ENCODE measurements around the gene STOML2. TPM values are rescaled to one million over a fixed set of nuclear protein-coding genes. Genes with fewer than 3 reads are reported as not detected.

The STOML2 gene
- total and polyA plus RNA-seq, 9 of the 15 experiments (the other 6 are each of a cell fraction or from before 2014, with no cell fraction given): 110 to 220 (median 174) TPM

DNA sequence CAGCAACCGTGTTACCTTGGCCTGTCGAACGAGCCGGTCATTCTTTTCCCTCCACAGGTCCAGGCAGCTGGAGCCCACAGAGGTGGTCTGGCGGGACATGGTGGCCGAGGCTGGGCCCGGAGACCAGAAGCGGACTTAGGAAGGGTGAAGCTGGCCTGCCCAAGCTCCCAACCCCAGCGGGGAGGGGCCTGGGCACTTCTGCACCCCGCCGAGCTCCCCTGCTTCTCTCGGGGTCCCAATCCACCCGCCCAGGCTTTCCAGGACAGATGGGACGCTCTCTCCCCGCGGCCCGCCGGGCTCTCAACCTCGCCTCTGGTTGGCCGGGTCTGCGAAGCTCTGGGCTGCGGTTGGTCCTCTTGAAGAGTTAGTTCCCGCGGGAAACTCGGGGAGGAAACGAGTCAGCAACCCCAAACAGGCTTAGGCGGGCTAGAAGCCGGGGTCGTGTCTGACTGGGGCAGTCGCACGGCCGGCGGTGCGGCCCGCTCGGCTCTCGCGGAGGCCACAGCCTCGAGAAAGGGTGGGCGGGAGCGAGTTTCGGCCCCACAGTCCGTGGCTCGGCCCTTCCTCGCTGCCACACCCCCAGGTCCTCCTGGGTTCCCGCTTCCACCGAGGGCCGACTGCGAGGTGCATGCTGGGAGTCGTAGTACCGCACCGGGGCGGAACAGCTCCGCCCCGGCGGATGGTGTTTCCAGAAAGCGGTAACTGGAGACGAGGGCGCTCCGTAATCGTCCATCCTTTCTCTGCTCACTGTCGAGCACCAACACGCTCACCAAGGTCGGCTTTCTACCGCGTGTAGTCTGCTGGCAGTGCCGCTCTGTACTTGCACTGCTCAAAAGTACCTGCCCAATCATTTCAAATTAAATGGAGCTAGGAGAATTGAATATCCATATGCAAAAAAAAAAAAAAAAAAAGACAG, 23.2 kb downstream of the STOML2 start, which contains the start of gene FANCG (continued):
- TF ChIP-seq, protein P1, sequence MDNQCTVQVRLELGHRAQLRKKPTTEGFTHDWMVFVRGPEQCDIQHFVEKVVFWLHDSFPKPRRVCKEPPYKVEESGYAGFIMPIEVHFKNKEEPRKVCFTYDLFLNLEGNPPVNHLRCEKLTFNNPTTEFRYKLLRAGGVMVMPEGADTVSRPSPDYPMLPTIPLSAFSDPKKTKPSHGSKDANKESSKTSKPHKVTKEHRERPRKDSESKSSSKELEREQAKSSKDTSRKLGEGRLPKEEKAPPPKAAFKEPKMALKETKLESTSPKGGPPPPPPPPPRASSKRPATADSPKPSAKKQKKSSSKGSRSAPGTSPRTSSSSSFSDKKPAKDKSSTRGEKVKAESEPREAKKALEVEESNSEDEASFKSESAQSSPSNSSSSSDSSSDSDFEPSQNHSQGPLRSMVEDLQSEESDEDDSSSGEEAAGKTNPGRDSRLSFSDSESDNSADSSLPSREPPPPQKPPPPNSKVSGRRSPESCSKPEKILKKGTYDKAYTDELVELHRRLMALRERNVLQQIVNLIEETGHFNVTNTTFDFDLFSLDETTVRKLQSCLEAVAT (IDR thresholded peaks at IDR 0.05): no peak
- TF ChIP-seq, protein P2, sequence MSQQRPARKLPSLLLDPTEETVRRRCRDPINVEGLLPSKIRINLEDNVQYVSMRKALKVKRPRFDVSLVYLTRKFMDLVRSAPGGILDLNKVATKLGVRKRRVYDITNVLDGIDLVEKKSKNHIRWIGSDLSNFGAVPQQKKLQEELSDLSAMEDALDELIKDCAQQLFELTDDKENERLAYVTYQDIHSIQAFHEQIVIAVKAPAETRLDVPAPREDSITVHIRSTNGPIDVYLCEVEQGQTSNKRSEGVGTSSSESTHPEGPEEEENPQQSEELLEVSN (IDR thresholded peaks at IDR 0.05; ENCODE audit: borderline replicate concordance in 1 of 2, extremely low read depth in 1 of 2, insufficient read depth in 1 of 2, insufficient read length in 1 of 2, low read depth in 1 of 2, low read length in 1 of 2, poor library complexity in 1 of 2, severe bottlenecking in 1 of 2): peak; percentile 81 to 93
- TF ChIP-seq MAX (CRISPR knock-in tag; IDR thresholded peaks at IDR 0.05) (peak; percentile 54; the same call in 1 of the 2 replicates), EP400 (IDR thresholded peaks at IDR 0.05) (peak; percentile 87), FOS (IDR thresholded peaks at IDR 0.05; ENCODE audit: extremely low read depth, insufficient read length) (no peak), NRF1 (conservative IDR thresholded peaks at IDR 0.05 in 1 of 2, IDR thresholded peaks at IDR 0.05 in 1 of 2) (peak; percentile 33 to 46; a peak in 2 of 4 replicates), NCOR1 (IDR thresholded peaks at IDR 0.05) (no peak), ZNF76 (CRISPR knock-in tag; IDR thresholded peaks at IDR 0.05; ENCODE audit: borderline replicate concordance) (0 out of 2 replicates have a peak, but pooled peaks have one; percentile 21)
- TF ChIP-seq, protein P3, sequence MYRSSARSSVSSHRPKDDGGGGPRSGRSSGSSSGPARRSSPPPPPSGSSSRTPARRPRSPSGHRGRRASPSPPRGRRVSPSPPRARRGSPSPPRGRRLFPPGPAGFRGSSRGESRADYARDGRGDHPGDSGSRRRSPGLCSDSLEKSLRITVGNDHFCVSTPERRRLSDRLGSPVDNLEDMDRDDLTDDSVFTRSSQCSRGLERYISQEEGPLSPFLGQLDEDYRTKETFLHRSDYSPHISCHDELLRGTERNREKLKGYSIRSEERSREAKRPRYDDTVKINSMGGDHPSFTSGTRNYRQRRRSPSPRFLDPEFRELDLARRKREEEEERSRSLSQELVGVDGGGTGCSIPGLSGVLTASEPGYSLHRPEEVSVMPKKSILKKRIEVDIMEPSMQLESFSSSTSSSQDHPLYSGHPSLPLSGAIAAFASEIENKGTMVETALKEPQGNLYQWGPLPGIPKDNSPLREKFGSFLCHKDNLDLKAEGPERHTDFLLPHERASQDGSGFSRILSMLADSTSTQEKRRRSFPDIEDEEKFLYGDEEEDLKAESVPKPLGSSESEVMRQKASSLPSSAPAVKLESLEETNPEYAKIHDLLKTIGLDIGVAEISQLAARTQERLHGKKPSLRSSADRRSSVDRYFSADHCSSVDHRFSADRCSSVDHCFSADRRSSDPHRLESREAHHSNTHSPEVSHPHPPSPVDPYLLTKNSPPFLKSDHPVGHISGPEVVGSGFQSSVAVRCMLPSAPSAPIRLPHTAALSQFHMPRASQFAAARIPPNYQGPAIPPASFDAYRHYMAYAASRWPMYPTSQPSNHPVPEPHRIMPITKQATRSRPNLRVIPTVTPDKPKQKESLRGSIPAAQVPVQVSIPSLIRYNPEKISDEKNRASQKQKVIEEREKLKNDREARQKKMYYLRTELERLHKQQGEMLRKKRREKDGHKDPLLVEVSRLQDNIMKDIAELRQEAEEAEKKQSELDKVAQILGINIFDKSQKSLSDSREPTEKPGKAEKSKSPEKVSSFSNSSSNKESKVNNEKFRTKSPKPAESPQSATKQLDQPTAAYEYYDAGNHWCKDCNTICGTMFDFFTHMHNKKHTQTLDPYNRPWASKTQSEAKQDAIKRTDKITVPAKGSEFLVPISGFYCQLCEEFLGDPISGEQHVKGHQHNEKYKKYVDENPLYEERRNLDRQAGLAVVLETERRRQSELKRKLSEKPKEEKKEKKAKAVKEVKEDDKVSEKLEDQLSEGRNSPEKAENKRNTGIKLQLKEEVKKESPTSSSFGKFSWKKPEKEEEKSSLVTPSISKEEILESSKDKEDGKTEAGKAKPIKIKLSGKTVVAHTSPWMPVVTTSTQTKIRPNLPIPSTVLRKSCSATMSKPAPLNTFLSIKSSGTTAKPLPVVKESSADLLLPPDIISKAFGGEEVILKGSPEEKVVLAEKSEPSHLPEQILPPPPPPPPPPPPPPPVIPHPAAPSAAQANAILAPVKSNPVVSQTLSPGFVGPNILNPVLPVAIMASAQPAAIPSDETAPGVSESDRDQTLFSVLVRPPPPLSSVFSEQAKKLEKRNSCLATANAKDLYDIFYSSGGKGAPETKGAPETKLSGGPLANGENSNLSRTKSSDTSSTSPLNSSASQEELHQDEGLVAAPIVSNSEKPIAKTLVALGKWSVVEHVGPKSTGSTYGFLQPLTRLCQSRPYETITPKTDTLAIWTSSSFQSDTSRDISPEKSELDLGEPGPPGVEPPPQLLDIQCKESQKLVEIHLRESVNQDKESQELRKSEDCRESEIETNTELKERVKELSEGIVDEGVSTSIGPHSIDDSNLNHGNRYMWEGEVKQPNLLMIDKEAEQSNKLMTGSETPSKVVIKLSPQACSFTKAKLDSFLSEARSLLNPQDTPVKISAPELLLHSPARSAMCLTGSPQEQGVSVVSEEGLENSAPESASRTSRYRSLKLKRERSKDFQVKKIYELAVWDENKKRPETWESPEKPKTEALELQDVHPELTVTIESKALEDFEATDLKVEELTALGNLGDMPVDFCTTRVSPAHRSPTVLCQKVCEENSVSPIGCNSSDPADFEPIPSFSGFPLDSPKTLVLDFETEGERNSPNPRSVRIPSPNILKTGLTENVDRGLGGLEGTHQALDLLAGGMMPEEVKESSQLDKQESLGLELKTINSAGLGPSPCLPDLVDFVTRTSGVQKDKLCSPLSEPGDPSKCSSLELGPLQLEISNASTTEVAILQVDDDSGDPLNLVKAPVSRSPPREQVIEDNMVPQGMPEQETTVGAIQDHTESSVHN (IDR thresholded peaks at IDR 0.05; ENCODE audit: borderline replicate concordance in 1 of 2, low read depth in 1 of 2): no peak
